Fibroblast of skin of right biceps (primary cell): Measurements from ENCODE around the gene LMNTD2.

Experiments used
- DNase-seq: peaks from one replicate; pipeline ENCODE4 v3.0.0-alpha.2; 2013

LMNTD2 gene

GRCh38 chr11:567011-567628, 6.6 kb upstream of the LMNTD2 start:
- no peak for DNase-seq

DNA sequence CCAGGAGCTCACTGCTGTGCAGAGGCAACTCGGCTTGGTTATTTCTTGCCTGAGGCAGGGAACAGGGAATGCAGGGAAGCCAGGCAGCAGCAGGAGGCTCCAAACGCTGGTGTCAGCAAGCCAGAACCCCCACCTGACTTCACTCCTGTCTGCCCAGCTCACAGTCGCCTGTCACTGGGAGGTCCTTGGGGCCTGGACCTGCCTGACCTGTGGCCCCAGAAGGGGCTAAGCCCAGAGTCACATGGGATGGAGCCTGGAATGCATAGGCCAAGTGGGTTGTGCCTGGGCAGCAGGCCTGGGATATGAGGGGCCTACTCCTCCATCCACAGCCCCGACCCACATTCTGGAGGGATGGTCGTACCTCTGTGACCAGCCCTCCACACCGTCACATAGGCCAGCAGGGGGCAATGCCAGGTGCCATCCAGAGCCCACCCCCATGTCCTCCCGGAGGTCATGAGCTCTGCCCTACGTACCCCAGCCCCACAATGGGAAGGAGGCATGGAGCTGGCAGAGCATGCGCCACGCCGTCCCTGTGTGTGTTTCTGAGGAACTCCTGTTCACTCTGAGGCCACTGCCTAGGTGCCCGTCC, 5.5 kb upstream of the LMNTD2 start:
- no peak for DNase-seq

DNA sequence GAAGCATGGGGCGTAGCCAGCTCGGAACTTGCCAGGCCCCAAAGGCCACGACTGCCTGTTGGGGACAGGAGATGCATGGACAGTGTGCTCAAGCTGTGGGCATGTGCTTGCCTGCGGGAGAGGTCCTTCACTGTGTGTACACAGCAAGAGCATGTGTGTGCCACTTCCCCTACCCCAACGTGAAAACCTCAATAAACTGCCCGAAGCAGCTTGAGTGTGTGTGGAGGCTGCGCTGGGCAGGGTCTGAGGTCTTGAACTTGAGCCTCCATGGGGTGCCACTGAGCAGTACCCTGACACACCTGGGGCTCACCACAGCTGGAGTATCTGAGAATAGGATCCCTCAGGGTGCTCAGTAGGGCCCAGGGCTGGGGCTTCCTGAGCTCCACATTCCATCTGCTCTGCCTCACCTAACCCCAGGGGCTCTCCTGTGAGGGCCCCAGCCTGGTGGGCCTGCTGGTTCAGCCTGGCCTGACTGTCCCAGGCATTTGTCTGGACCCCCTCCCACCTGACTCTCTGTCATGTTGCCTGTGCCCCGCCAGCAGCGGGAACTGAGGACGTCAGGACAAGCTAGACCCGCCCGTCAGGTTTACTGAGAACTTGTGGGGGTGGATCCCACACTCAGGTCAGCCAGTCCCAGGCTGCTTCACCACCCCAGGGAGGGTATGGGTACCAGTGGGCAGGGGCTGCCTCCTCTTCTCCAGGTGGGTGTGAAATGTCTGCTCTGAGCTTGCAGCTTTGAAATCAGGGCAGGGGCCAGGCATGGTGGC, 3.5 kb upstream of the LMNTD2 start:
- DNase-seq = no peak

DNA sequence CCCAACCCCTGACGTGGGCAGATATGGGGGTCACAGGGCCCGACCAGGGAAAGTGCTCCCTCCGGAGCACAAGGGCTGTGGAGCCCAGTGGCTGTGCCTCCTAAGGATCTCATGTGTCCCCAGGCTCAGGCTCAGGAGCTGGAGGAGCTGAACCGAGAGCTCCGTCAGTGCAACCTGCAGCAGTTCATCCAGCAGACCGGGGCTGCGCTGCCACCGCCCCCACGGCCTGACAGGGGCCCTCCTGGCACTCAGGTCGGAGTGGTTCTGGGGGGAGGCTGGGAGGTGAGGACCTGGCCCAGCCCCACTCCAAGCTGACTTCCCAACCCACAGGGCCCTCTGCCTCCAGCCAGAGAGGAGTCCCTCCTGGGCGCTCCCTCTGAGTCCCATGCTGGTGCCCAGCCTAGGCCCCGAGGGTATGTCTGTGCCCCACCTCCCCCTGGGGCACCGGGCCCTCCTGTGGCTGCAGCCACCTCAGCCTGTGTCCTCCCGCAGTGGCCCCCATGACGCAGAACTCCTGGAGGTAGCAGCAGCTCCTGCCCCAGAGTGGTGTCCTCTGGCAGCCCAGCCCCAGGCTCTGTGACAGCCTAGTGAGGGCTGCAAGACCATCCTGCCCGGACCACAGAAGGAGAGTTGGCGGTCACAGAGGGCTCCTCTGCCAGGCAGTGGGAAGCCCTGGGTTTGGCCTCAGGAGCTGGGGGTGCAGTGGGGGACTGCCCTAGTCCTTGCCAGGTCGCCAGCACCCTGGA, 2.7 kb upstream of the LMNTD2 start:
- no peak for DNase-seq

DNA sequence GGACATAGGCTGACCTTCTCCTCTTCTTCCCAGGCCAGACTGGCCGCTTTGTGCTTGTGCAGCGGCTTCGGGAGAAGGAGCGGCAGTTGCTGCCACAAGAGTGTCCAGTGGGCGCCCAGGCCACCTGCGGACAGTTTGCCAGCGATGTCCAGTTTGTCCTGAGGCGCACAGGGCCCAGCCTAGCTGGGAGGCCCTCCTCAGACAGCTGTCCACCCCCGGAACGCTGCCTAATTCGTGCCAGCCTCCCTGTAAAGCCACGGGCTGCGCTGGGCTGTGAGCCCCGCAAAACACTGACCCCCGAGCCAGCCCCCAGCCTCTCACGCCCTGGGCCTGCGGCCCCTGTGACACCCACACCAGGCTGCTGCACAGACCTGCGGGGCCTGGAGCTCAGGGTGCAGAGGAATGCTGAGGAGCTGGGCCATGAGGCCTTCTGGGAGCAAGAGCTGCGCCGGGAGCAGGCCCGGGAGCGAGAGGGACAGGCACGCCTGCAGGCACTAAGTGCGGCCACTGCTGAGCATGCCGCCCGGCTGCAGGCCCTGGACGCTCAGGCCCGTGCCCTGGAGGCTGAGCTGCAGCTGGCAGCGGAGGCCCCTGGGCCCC, 1.6 kb upstream of the LMNTD2 start:
- DNase-seq = no peak

GRCh38 chr11:561148-562003, 838 bp upstream of the LMNTD2 start:
- peak; percentile 30 for DNase-seq

- no peak for DNase-seq
Measured at GRCh38 chr11:559712-560304, 730 bp downstream of the LMNTD2 start.

DNA sequence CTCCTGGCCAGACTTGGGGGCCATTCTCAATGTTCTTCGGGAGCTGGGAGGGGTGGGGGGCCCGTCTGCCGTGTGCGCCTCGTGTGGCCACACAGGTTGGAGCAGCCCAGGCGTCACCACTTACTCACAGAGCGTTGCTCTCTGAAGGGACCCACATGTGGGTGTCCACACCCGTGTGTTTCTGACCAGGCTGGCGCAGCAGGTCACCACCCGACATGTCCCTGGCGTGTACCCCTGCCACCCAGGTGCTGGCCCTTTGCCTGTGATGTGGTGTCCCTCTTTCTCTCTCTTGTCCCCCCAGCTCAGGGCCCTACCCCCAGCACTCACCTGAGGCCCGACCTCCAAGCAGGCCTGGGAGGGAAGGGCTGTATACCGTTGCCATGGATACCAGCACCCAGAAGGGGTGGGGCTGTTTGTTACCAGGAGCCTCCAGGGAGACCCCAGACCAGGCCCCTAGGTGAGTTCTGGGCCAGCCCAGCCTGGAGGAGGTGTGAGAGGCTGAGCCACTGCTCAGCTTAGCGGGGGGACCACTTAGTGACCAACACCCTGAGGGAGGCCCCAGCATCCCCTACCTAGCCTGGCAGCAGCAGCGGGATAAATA, 1.4 kb downstream of the LMNTD2 start:
- no peak for DNase-seq

- DNase-seq = no peak
Measured at GRCh38 chr11:558503-558902, 2.0 kb downstream of the LMNTD2 start.

DNA sequence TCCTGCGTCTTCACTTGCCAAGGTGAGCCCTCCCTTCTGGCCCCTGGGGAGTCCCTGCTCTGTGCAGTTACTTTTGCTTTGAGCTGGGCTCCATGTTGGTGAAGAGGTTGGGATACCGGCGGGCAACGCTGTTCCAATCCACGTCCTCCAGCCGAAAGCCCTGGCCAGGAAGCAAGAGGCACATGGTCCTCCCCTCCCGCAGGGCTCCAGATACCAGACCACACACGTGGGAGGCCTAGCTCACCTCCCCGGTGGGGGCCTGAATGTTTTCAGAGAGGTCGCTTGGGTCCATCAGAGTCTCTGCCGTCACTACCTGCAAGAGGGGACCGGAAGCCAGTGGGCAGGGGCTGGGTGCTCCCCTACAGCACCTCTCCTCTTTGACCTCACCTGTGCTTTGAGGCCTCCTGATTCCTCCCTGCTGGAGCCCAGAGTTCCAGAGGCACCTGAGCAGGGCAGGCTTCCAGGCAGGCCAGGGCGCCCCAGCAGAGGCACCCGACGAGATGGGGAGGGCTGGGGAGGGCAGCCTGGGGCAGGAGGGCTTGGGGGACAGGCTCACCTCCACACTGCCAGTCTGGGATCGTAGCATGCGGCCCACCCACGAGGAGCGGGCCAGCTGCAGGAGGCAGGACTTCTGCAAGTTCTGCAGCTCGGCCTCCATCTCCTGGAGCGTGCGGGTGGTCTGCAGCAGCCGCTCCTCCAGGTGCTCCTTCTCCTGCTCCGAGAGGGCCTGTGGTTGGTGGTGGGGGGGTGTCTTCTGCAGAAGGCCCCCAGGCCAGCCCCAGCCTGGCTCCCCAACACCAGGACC, 3.0 kb downstream of the LMNTD2 start:
- no peak for DNase-seq

GRCh38 chr11:556662-557256, 3.8 kb downstream of the LMNTD2 start:
- no peak for DNase-seq

DNA sequence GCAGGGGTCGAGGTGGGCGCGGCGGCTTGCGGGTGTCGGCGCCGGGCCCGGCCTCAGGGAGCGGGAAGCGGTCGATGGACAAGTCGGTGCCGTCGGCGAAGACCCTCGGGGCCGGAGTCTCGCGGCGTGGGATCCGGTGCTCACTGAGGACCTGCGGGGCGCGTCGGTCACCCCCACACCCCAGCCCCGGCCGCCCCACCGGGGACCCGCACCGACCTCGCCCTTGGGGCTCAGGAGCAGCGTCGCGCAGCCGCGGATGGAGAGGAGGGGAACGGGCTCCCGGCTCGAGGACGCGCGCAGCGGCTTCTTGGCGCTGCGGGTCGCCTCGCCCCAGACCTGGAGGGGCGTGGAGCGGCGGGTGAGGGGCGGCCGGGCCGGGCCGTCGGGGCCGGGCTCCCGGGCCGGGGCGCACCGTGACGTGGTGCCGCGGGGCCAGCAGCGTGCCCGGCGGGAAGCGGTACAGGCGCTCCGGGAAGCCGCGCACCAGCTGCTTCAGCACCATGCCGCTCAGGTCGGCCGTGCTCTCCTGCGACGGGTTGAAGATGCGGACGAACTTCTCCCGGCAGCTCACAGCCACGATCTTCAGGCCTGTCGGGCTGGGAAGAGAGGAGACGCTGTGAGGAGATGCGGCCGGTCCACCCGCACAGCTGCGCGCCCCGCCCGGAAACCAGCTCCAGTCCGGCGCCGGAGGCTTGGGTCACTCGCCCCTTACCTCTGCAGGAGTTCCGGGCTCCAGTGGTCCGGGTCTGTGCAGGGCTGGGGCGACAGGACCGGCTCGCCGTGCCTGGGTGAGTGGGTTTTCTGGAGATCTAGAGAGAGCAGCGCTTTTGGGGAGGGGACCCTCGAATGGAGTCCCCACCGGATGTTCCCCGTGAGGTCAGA, 4.5 kb downstream of the LMNTD2 start:
- DNase-seq = no peak

DNA sequence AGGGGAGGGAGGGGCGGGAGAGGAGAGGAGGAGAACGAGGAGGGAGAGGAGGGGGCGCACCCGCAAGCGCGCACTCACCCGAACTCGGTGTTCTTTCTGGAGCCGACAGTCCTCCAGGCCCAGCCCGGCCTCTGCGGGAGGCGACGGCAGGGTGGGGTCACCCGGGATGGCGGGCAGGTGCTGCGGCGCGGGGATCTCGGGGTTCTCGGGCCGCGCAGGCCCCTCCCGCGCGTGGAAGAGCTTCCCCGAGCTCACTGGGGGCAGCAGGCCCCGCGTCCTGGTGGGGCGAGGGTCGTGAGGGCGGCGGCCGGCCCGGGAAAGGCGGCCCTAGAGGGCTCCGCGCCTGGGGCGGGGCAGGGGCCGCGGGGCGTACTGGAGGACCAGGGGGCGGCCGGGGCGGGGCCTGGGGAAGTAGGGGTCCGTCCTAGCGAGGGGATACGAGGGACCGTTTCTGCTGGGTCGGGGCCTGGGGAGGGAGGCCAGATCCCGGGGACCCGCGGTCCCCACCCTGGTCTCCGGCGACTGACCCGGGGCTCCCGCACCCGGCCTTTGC, 5.2 kb downstream of the LMNTD2 start:
- no peak for DNase-seq

DNA sequence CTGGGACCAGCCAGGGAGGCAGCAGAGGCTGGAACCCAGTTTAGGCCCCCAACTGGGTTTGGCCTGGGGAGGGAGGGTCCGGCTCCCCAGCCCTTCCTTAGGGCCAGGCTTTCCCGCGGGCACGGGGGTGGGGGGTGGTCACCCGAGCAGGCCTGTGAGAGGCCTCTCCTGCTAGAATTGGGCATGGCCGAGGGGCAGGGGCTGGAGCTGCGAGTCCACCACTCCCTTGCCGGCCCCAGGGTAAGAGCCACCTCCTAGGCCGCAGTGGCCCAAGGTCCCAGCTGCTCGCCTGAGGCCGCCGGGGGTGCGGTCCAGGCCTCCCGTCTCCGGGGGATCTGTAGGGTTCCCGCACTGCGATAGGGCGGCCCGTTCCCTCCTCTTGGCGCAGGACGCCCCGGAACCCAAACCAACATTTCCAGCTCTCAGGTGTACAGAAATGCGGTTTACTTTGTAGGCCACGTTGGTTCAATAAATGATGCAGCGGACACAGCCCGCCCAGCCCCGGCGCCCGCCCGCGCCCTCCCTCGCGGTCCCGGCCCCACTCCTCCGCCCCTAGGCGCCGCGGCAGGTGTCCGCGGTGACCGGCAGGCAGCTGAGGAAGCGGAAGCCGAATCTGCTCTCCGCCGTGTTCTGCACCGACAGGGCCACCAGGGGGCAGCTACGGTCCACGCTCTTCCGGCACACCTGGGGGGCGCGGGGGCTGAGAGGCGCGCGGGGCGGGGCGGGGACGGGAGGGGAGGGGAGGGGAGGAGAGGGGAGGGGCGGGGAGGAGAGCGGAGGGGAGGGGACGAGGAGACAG, 5.9 kb downstream of the LMNTD2 start:
- DNase-seq = peak; percentile 43

DNA sequence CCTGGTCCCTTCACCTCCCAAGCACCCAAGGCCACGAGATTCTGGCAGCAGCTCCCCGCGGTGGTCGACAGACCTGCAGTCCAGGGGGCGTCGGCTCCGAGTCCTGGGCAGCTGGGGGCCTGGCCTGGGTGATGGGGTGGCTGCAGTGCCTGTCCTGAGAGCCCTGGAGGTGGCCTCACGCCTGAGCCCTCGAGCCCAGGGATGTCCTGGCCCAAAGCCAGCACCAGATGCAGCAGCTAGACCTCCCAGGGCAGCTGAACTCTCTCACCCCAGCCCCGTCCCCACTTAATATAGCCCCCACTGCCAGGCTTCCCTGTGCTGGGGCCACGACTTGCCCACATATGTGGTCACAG, 6.6 kb downstream of the LMNTD2 start:
- DNase-seq = no peak

GRCh38 chr11:553083-553987, 7.2 kb downstream of the LMNTD2 start:
- no peak for DNase-seq

DNA sequence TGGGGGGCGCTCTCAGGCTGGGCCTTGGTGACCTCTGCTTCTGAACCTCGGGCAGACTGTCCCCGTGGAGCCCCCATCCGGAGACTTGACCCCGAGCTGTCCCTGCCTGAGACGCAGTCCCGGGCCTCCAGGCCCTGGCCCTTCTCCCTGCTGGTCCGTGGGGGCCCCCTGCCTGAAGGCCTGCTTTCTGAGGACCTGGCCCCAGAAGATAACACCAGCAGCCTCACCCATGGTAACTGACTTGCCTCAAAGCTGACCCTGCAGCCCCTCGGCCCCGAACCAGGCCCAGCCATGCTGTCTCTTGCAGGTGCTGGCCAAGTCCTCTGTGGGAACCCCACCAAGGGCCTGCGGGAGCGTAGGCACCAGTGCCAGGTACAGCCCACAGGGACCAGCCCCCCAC, 8.9 kb downstream of the LMNTD2 start:
- no peak for DNase-seq
